Adipocyte (in vitro differentiated cells): Measurements from ENCODE around the gene AZIN2.

Experiments
- DNase-seq: peaks from one replicate; pipeline ENCODE4 v3.0.0-alpha.2; 2015; ENCODE audit warnings: low read depth
- H3K27me3 ChIP-seq: replicated peaks from 2 replicates; pipeline ENCODE4 v1.7.0; 2013; ENCODE audit warnings: mild to moderate bottlenecking, low read length, moderate library complexity; ENCODE audit not compliant: control insufficient read depth, insufficient read depth
- H3K36me3 ChIP-seq: 2 replicates; pipeline ENCODE4 v1.7.0; 2013; ENCODE audit warnings: low read length, mild to moderate bottlenecking, moderate library complexity; ENCODE audit not compliant: control insufficient read depth, insufficient read depth, severe bottlenecking
- H3K4me1 ChIP-seq: 2 replicates; pipeline ENCODE4 v1.7.0; 2013; ENCODE audit warnings: mild to moderate bottlenecking, low read length, moderate library complexity; ENCODE audit not compliant: control insufficient read depth, insufficient read depth
- H3K4me3 ChIP-seq: 2 replicates; pipeline ENCODE4 v1.7.0; 2013; ENCODE audit warnings: mild to moderate bottlenecking, low read length, moderate library complexity
- H3K9ac ChIP-seq: 2 replicates; pipeline ENCODE4 v1.7.0; 2013; ENCODE audit warnings: mild to moderate bottlenecking, low read length, moderate library complexity
- H3K9me3 ChIP-seq: 2 replicates; pipeline ENCODE4 v1.7.0; 2013; ENCODE audit warnings: mild to moderate bottlenecking, low read length, moderate library complexity; ENCODE audit not compliant: control insufficient read depth

The AZIN2 gene

DNA sequence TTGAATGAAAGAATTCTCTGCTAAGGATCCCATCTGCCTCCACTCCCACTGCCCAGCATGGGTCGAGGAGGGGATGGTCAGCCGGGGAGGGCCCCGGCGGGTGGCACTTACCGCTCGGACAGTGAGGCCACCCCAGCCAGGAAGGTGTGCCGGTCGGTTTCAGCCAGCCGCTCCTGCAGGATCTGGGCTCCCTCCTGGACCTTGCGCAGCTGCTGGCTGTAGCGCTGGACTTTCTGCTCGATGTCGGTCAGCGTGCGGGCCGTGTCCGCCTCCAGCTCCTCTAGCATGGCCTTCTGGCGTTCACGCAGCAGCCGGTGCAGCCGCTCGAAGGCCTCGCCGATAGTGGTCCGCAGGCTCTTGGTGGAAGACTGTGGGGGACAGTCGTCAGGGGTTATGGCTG, 78.6 kb downstream of the AZIN2 start:
- H3K4me1 ChIP-seq, result no peaks in the 10 kb centered on the region
- no peak overlapping the region for H3K9ac ChIP-seq
- H3K27me3 ChIP-seq, result no peaks in the 10 kb centered on the region
- no peak for DNase-seq
- H3K36me3 ChIP-seq, result peaks cover 7% of the 10 kb centered on the region
- H3K4me3 ChIP-seq, result no peak overlapping the region
- no peaks in the 10 kb centered on the region for H3K9me3 ChIP-seq

DNA sequence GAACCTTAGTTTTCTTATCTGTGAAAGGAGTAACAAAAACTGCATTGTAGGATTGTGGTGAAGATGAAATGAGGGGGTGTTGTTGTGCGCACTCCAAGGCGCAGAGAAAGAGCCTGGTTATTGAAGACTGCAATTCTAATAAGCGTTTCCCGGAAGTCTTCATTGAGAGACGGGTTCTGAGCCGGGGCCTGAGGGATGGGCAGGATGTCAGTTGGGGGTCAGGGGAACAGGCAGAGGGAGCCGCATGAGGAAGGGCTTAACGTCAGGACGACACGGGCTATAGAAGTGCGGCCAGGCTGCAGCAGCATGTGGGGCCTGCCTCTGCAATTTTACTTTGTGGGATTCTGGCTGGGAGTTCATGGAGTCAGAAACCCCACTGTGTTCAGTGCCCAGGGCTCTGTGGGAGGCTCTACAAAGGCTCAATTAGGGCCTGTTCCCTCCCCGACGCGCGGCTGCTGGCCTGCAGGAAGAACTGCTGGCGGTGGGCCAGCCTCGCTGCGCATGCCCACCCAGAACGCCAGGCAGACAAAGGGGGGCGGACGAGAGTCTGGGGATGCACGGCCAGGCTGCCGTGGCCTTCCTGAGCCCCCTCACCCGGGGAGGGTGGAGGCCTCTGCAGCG, 80.2 kb downstream of the AZIN2 start:
- H3K27me3 ChIP-seq, result no peaks in the 10 kb centered on the region
- H3K4me1 ChIP-seq, result no peaks in the 10 kb centered on the region
- H3K9me3 ChIP-seq, result no peaks in the 10 kb centered on the region
- DNase-seq, result no peak
- no peak overlapping the region for H3K9ac ChIP-seq
- H3K4me3 ChIP-seq, result no peak overlapping the region
- peaks cover 7% of the 10 kb centered on the region for H3K36me3 ChIP-seq

DNA sequence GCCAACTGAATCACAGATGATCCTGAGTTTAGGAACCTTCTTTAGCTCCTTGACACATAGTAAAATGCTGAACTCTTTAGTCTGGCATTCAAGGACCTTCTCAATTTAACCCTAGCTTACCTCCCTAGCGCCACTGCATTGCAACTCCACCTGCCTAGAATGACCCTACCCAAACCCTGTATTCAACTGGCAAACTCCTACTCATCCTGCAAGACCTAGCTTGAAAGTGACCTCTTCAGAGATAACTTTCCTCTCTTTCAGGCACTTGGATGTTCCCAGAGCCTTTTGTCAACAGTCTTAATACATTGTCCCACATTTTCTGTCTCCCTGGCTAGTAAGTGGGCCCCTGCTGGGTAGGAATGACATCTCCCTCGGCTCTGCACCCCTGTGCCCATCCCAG, 81.2 kb downstream of the AZIN2 start:
- Histone ChIP-seq H3K36me3 (peaks cover 7% of the 10 kb centered on the region), H3K27me3 (no peaks in the 10 kb centered on the region), H3K9ac (no peak overlapping the region), H3K4me3 (no peak overlapping the region), H3K4me1 (no peaks in the 10 kb centered on the region), H3K9me3 (no peaks in the 10 kb centered on the region)
- no peak for DNase-seq

DNA sequence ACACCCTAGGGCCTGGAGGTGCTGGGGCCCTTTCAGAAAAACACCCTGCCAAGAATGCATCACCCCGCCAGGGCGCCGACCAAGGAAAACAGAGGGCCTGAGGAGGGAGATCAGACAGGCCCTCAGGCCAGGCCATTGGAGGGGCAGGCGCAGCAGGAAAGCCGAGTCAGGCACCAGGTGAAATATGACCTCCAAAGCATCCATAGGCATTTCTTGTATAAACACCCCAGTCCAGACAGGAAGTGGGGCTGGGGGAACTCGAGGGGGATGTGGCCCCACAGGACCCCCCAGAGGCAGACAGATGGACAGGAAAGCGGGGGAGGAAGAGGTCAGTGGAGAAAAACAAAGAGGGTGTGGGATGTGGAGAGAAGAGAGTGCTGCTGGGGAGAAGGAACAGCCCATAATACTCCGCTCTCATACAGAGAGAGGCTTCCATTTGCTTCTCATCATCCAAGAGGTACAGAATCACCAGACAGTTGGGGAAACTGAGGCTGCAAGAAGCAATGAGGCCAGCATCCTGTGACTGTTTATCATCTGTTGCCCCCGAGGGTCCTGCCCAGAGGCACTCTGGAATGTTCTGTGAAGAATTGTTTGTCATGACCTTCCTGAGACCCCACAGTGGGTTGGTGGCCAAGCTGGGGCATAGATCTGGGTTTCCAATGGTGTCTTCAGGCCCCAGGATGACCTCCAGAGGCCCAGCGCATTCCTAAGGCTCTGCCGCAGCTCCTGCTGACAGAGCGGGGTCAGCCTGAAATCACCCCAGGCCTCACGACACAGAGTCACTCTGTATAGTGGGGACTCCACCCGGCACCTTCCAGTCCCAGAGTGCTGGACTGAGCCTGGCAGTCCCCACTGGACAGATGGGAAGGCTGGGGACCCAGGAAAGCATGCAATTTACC, 82.9 kb downstream of the AZIN2 start:
- Histone ChIP-seq H3K27me3 (no peaks in the 10 kb centered on the region), H3K9me3 (peaks cover 3% of the 10 kb centered on the region), H3K9ac (no peak overlapping the region), H3K4me1 (no peaks in the 10 kb centered on the region), H3K36me3 (no peaks in the 10 kb centered on the region), H3K4me3 (no peak overlapping the region)
- DNase-seq, result peak; percentile 79

DNA sequence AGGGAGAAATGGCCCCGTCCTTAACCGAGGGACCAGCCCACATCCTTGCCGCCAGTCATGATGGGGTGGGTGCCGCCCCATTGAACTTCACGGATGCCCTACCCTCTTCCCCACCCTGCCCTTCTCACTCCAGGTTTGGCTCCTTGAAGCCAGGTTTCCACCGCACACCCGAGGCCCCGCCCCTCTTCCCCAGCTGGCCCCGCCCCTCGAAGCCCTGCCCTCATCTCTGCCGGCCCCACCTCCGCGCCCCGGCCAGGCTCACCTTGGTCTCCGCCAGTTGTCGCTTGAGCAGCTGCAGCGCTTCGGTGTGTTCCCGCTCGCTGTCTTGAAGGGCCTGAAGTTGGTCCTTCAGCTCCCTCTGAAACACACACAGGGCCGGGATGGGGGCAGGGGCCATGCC, 84.3 kb downstream of the AZIN2 start:
- Histone ChIP-seq H3K9me3 (peaks cover 3% of the 10 kb centered on the region), H3K4me3 (no peak overlapping the region), H3K4me1 (no peaks in the 10 kb centered on the region), H3K36me3 (no peaks in the 10 kb centered on the region), H3K9ac (no peak overlapping the region), H3K27me3 (no peaks in the 10 kb centered on the region)
- no peak for DNase-seq

DNA sequence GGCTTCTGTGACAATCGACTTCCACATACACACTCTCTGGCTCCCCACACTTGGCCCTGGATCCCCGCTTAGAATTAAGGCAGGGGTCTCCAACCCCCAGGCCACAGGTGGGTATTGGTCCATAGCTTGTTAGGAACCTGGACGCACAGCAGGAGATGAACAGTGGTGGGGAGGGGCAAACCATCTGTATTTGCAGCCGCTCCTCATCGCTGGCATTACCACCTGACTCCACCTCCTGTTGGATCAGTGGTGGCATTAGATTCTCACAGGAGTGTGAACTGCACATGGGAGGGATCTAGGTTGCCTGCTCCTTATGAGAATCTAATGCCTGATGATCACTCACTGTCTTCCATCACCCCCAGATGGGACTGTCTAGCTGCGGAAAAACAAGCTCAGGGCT, 84.9 kb downstream of the AZIN2 start:
- no peaks in the 10 kb centered on the region for H3K4me1 ChIP-seq
- H3K9ac ChIP-seq, result no peak overlapping the region
- H3K9me3 ChIP-seq, result peaks cover 3% of the 10 kb centered on the region
- no peaks in the 10 kb centered on the region for H3K36me3 ChIP-seq
- DNase-seq, result no peak
- H3K27me3 ChIP-seq, result no peaks in the 10 kb centered on the region
- H3K4me3 ChIP-seq, result no peak overlapping the region

DNA sequence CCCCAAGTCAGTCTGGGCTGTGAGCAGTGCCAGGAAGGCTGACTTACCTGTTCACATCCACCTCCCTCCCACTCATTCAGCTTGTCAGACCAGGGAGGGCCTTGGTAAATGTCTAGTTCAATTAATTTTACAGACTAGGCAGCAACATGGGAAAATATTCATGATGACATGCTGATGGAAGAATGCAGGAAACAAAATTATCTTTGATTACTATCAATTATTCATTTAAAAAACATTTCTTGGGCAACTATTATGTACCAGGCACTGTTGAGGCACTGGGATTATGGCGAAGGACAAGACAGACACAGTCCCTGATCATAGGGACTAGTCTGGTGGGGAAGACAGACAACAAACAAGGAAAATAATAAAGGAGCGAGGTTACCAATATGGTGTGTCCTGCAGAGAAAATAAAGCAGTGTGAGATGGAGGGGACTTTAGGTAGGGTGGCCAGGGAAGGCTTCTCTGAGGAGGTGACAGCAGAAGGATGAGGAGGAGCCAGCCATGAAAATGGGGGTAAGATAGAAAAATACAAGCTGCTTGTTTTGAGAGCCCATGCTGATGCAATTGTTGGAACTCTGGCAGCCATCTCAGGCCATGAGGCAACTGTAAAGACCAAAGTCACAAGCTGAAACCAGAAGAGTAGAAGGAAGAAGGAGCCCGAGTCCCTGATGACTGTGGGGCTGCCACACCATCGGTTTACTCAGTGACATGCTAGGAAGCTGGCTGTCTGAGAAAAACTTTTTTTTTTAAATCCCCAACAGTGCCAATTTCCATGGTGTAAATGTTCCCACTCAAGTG, 86.9 kb downstream of the AZIN2 start:
- DNase-seq, result no peak
- no peaks in the 10 kb centered on the region for H3K36me3 ChIP-seq

DNA sequence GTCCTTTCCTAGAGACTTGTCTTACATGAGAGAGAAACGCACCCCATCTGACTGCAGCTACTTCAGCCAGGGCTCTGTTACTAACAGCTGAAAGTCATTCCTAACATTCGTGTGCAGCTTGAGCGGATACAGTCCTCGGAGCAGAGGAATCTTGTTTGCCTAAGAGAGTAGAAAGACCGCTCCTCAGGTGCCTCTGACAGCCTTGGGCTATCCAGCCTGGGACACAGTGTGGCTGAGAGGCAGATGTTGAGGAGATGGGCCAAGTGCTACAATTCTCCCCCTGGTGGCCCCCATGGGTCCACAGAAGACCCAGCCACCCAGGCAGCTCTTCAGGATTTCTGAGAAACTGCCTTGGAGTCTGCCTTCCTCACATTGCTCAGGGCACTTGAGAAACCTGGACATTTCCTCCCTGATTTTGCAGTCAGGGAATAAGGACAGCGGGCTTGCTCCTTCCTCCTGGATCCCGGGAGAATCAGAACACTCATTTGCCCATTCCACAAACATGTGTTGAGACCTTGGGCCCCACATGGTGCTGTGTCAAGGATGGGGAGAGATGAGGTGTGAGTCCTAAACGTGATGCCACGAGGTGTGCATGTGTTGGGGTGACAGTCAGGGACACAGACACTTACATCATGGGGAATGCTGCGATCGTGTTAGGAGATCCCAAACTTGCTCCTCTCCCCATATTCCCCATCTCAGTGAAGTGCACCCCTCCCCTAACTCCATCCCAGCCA, 87.8 kb downstream of the AZIN2 start:
- peak; percentile 65 for DNase-seq
- Histone ChIP-seq H3K4me1 (no peaks in the 10 kb centered on the region), H3K9ac (no peak overlapping the region), H3K36me3 (no peaks in the 10 kb centered on the region), H3K27me3 (no peaks in the 10 kb centered on the region), H3K4me3 (no peak overlapping the region), H3K9me3 (peaks cover 3% of the 10 kb centered on the region)

More for the DNA sequence above, 86.9 kb downstream of the AZIN2 start:
- Histone ChIP-seq H3K4me1 (no peaks in the 10 kb centered on the region), H3K9me3 (peaks cover 3% of the 10 kb centered on the region), H3K27me3 (no peaks in the 10 kb centered on the region), H3K9ac (no peak overlapping the region), H3K4me3 (no peak overlapping the region)

DNA sequence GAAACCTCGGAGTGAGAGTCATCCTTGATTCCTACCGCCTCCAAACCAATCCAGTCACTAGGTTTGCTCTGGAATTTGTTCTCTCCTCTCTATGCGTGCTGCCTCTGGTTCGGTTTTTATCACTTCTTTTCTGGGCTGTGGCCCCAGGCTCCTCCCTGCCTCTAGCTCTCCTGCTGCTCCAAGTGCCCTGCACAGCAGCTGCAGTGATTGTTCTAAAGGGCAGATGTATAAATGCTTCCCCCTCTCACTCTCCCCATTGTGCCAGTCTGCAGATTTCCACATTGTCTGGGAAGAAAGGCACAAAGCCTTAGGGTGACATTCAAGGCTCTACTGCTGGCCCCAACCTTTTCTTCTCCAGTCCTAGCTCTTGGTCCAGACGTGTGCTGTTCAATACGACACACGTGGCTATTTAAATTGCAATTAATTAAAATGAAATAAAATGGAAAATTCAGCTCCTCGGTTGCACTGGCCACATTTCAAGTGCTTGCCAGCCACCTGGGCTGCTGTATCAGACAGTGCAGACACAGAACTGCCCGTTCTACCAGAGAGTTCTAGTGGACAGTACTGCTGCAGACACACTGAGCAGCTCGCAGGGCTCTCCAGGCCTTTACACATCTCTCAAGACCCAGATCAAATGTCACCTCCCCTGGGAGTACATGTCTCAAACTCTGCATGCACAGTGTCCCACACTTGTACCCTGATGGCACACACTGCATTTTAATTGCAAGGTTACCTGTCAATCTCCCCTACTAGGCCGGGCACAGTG, 88.5 kb downstream of the AZIN2 start:
- H3K9ac ChIP-seq, result no peak overlapping the region
- H3K9me3 ChIP-seq, result peaks cover 3% of the 10 kb centered on the region
- no peaks in the 10 kb centered on the region for H3K27me3 ChIP-seq
- no peaks in the 10 kb centered on the region for H3K4me1 ChIP-seq
- no peaks in the 10 kb centered on the region for H3K36me3 ChIP-seq
- no peak overlapping the region for H3K4me3 ChIP-seq
- peak; percentile 58 for DNase-seq
